Activated CD8-positive, alpha-beta memory T cell treated with anti-CD3 and anti-CD28 coated beads for 36 hours (primary cell): ENCODE measurements around the gene HRAS. TPM values are rescaled to one million over a fixed set of nuclear protein-coding genes. Genes with fewer than 3 reads are reported as not detected.
"Not testable (repeated sequence)": the region's sequence is repeated elsewhere in the genome, so short reads cannot be mapped to it uniquely, and the experiment has no call there.

Source experiments
- CTCF ChIA-PET: fragments of 350-600 bp; sonication (Branson Sonifier 250); formaldehyde crosslinking; loops from one replicate; lab custom pipeline; 2021; ENCODE audit warnings: antibody characterized with exemption; lab: Charles Lee
- POLR2A ChIA-PET: fragments of 350-600 bp; sonication (Branson Sonifier 250); formaldehyde crosslinking; loops from one replicate; lab custom pipeline; 2021; ENCODE audit warnings: antibody characterized with exemption; lab: Charles Lee
- total RNA-seq, 2 experiments: library from RNA; stranded (reverse); gene quantifications; one replicate each; pipeline ENCODE4 v1.2.3, GENCODE V29; 2021

Gene HRAS
- total RNA-seq, 2 experiments from 2014 or later, result 75.2 to 79.1 TPM

DNA sequence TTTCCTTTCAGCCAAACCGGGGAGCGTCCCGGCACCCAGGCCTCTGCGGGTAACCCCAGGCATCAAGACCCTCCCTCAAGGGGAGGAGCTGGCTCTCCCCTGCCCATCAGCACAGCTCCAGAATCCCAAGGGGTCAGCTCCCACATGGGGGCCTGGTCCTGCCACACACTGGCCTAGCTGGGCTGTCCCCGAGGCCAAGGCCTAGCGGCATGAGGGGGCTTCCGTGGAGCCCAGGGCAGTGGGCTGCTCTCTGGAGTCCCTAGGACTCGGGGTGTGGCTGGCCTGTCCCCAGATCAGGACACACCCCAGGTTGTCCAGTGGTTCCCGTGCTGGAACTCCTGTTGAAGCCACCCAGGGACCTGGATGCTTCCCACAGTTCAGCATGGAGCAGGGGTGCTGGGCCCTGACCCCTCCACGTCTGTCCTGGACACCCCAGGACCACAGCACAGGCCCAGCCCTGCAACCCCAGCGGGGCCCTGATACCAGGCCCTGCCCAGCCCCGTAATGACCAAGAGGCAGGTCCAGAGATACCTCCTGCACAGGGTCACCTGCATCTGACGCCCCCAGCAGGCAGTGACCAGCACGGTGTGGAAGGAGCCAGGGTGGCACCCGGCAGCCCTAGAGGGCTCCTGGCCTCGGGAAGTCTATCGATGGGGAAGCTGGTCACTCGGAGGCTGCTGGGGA, 5.5 kb downstream of the HRAS start:
- CTCF ChIA-PET, result interaction anchor here (0.9 kb wide), 1 partner anchor 11 kb away, joined by 3 read pairs; no protein-coding TSS in a partner anchor
- POLR2A ChIA-PET, result no interaction called here

DNA sequence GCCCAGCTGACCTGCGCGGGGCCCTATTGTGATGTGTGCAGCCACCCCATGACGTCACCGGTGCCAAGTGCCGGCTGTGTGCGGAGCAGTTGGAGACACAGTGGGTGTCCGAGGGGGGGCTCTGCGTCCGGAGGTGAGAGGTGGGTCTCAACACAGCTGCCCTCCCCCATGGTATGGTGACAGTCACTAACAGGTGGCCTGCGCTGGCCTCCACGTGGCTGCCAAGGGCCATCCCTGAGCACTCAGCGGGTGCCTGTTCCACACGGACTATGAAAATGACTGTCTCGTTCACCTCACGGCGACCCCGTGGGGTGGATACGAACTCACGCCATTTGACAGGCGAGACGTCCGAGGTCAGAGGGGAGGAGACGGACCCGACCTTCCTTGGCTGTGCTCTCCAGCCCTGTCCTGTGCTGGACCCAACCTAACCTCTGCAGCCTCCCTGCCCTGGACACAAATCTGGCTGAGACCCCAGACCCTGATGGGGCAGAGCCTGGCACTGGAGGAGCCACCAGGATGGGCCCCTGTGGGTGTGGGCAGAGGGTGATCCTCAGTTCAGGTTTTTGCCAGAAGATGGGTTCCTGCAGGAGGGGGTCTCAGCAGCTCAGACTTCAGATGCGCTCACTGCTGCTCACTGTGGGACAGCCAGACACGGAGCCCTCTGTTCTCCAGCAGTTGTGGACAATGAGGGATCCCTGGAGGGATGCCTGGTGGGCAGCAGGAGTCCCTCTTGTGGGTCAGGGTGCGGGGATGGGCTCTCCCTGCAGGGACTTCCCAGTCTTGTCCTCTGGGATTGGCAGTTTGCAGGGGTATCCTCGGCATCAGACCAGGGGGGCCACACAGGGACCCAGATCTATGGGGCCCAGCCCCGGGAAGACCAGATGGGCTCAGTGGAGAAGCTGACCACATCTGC, 6.3 kb downstream of the HRAS start:
- CTCF ChIA-PET, result interaction anchor here (0.6 to 0.9 kb wide), 2 partner anchors 10 to 11 kb away, joined by 3 read pairs; no protein-coding TSS in a partner anchor
- POLR2A ChIA-PET, result no interaction called here

DNA sequence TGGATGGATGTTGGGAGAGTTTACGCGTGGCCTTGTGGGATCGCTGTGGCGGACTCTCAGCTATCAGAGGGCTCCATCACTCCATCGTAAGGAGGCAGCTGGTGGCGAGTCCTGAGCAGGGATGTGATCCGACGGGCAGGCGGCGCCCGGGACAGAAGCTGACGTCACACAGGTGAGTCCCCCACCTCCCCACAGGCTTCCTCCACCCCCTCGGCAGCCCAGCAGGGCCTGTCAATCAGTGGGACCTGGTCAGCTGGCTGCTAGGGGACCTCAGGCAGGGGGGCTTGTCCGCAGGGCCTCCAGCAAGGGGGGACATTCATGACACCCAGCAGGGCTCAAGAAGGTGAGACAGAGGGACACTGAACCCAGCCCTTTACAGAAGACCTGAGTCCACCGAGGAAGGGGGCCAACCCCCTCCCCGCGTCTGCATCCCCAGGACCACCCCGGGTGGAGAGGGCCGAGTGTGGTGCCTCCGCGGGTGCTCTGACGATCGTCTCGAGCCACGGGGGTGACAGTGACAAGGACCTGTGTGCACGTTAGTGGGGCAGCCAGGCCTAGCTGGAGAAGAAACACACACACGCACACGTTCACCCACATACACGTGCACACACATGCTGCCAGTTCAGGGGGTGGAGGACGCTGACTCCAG, 7.1 kb downstream of the HRAS start:
- CTCF ChIA-PET, result no interaction called here
- POLR2A ChIA-PET, result no interaction called here

DNA sequence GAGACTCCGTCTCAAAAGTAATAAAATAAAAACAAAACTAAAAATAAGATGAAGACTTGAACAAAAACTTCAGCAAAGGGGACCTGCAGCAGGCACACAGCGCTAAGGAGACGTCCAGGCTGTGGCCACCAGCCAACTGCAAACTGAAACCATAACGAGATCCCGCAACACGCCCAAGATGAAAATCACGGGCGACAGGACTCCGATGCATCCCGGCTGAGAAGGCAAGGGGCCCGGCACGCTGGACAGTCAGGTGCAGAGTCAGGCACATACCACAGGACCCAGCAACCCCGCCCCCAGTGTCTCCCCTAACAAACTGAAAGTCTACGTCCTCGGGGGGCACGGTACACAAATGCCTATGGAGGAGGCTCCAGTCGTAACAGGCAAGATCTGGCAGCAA, 9.2 kb downstream of the HRAS start:
- ChIA-PET CTCF (no interaction called here), POLR2A (no interaction called here)

DNA sequence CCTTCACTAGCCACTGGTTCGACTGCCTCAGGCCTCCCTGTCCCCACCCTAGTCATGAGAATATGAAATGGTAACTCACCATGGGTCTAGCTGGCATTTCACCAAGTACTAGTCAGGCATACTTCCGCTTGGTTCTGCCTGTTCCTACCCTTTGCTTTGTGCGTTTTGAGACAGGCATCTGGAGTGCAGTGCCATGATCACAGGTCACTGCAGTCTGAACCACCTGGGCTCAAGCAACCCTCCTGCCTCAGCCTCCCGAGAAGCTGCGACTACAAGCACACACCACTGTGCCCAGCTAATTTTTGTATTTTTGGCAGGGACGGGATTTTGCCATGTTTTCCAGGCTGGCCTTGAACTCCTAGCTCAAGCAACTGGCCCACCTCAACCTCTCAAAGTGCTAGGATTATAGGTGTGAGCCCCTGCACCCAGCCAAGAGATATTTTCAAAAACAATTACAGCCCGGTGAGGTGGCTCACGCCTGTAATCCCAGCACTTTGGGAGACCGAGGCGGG, 14.1 kb downstream of the HRAS start:
- ChIA-PET POLR2A (no interaction called here), CTCF (interaction anchor here (0.6 kb wide), 1 partner anchor 15 kb away, joined by 3 read pairs; no protein-coding TSS in a partner anchor)

DNA sequence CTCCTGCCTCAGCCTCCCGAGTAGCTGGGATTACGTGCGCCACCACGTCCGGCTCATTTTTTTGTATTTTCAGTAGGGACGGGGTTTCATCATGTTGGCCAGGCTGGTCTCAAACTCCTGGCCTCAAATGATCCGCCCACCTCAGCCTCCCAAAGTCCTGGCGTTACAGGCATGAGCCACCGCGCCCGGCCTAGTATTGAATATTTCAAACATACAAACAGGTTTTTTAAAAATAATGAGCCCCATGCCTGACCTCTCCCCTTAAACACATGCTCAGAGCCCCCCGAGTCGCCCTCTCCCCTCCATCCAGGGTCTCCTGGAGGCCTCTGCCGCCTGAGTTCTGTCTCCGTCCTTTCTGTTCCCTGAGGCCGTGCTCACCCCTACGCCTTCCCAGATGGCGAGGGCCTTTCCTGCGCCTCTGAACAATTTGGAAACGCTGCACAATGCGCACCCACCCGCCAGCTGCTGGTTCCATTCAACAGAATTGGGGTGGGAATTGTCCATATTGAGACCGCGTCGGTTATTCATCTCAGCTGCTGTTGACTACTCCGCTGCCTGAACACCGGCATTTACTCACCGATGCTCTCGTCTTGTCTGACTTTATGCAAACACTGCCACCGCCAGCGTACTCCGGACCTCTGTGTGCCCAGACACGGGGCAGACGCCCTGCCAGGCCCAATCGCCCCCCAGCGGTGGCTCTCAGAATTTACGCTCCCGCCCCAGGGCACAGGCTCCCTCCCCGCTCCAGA, 14.8 kb downstream of the HRAS start:
- ChIA-PET POLR2A (interaction anchor here (0.9 kb wide), 1 partner anchor 70 kb away, joined by 4 read pairs; no protein-coding TSS in a partner anchor), CTCF (interaction anchor here (0.6 to 2.5 kb wide), 3 partner anchors 15 to 415 kb away, joined by 3 to 11 read pairs (median 3); no protein-coding TSS in a partner anchor)

DNA sequence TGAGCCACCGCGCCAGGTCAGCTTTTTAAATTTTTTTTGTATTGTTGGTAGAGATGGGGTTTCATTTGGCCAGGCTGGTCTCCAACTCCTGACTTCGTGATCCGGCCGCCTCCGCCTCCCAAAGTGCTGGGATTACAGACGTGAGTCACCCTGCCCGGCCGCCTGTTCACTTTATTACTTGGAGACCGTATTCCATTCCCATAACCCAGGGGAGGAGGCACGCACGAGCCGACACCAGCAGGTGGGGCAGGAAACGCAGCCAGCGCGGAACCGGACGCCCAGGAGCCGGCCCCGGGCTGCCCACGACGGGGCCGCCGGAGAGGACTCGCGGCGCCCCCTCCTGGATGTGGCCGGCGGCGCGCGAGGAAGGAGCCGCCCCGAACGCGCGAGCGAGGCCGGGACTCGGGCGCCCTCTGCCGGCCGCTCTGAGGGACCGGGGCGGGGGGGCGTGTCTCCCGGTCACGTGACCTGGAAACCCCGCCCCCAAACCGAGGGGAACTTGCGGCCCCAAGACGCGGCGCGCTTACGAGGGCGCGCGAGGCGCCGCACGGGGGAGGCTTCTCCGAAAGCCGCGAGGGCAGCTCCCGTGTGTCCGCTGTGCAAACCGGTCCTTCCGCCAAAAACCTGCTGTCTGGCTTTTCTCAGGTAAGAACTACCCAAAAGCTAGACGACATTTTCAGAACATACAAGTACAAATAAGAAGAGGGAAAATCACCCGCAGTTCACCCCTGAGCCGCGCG, 16.7 kb downstream of the HRAS start:
- CTCF ChIA-PET, result interaction anchor here (0.7 to 2.6 kb wide), 29 partner anchors 10 to 312 kb away, joined by 3 to 29 read pairs (median 3); partner anchors contain the start of genes BET1L, HRAS, LRRC56 and RIC8A
- POLR2A ChIA-PET, result interaction anchor here (0.7 to 1.0 kb wide), 4 partner anchors 12 to 17 kb away, joined by 3 to 7 read pairs (median 4); no protein-coding TSS in a partner anchor

DNA sequence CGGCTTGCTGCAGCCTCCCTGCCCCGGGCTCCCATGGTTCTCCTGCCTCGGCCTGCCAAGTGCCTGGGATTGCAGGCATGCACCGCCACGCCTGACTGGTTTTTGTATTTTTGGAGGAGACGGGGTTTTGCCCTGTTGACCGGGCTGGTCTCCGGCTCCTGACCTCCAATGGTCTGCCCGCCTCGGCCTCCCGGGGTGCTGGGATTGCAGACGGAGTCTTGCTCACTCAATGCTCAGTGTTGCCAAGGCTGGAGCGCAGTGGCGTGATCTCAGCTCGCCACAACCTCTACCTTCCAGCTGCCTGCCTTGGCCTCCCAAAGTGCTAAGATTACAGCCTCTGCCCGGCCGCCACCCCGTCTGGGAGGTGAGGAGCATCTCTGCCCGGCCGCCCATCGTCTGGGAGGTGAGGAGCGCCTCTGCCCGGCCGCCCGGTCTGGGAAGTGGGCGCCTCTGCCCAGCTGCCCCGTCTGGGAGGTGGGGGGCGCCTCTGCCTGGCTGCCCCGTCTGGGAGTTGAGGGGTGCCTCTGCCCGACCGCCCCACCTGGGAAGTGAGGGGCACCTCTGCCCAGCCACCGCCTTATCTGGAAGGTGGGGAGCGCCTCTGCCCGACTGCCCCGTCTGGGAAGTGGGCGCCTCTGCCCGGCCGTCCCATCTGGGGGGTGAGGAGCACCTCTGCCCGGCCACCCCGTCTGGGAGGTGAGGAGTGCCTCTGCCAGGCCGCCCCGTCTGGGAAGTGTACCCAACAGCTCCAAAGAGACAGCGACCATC, 18.3 kb downstream of the HRAS start:
- CTCF ChIA-PET, result interaction anchor here (0.7 kb wide), 1 partner anchor 57 kb away, joined by 3 read pairs; no protein-coding TSS in a partner anchor
- POLR2A ChIA-PET, result not testable (repeated sequence)

DNA sequence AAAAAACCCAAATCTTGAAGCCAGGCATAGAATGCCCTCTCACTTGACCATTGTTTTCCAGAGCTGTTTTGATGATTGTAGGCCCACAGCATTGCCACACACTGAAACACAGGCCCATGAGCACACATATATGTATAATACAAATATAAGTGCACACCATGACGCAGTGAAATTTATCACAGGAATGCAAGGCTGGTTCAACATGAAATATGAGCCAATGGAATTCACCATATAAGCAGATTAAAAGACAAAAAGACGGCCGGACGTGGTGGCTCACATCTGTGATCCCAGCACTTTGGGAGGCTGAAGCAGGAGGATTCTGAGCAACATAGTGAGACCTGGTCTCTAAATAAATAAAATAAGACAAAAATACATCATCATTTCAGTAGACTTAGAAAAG, 19.0 kb downstream of the HRAS start:
- ChIA-PET POLR2A (no interaction called here), CTCF (interaction anchor here (0.7 kb wide), 1 partner anchor 57 kb away, joined by 3 read pairs; no protein-coding TSS in a partner anchor)

DNA sequence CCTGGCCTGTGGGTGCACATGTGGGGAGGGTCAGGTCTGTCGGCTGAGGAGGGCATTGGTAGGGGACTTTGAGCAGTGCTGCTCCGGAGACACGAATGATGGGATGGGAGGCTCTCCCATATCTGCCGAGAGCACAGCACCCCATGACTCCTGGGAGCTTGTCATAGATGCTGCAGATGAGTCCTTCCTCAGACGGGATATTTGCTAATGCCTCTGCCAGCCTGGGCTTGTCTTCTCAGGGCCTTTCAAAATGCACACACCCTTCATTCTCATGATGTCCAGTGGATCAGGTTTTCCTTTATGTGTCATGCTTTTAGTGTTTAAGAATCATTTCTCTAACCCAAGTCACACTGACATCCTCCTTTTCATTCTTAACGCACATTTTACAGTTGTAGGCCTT, 20.2 kb downstream of the HRAS start:
- CTCF ChIA-PET, result no interaction called here

DNA sequence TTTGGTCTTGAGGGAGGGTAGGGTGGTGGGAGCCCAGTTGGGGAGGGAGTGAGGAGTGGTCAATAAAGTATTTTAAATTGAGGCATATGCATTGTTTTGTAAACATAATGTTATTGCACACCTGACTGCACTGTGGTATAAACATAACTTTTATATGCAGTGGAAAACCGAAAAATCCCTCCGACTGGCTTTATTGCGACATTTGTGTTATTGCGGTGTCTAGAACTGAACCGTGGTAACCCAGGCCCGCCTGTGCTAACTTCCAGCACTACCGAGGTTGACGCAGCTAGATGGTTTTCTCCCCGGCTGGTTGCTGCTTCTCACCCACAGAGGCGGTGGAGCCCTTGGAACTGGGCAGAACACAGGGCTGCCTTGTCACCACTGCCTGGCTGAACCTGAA, 20.8 kb downstream of the HRAS start:
- POLR2A ChIA-PET, result no interaction called here

More for the DNA sequence above, 20.2 kb downstream of the HRAS start:
- POLR2A ChIA-PET, result no interaction called here

DNA sequence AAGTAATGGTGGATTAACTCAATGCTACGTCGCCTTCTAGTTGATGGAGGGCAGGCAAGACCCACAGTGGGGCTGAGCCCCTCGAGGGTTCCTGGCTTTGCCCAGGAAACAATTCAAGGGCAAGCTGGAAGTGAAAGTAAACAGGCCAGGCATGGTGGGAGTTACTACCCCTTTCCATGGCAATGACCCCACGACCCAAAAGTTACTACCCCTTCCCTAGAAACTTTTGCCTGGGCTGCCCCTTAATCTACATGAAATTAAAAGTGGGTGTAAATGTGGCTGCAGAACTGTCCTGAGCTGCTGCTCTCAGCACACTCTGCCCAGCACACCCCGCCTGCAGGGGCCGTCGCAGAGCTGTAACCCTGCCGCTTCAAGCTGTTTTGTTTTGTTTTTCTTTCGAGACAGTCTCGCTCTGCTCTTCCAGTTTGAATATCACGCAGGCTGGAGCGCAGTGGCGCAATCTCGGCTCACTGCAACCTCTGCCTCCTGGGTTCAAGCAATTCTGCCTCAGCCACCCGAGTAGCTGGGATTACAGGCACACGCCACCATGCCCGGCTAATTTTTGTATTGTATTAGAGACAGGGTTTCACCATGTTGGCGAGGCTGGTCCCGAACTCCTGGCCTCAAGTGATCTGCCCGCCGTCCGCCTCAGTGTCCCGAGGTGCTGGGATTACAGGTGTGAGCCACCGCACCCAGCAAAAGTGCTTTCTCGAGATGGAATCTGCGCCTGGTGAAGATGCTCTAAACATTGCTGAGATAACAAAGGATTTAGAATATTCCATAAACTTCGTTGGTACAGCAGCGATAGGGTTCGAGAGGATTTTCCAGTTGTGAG, 22.4 kb downstream of the HRAS start:
- ChIA-PET POLR2A (interaction anchor here (0.6 kb wide), 1 partner anchor 253 kb away, joined by 3 read pairs; no protein-coding TSS in a partner anchor), CTCF (interaction anchor here (1.3 kb wide), 1 partner anchor 65 kb away, joined by 3 read pairs; no protein-coding TSS in a partner anchor)

More for the DNA sequence above, 20.8 kb downstream of the HRAS start:
- CTCF ChIA-PET, result interaction anchor here (1.3 kb wide), 1 partner anchor 67 kb away, joined by 3 read pairs; no protein-coding TSS in a partner anchor

DNA sequence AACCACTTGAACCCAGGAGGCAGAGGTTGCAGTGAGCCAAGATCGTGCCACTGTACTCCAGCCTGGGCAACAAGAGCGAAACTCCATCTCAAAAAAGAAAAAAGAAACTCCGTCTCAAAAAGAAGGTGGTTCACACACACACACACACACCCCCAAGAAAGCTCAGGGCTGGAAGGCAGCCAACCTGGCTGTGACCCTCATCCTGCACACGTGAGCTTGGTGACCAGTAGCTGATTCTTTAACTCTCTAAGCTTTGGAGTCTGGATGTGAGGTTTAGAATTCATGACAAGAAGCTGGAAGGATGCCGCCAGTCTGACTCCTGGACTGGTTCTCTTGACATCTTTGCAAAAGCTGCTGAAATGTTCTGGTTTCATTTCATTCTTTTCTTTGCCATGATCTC, 26.4 kb downstream of the HRAS start:
- POLR2A ChIA-PET, result no interaction called here
- CTCF ChIA-PET, result interaction anchor here (6.0 kb wide), 1 partner anchor 10 kb away, joined by 26 read pairs; no protein-coding TSS in a partner anchor

DNA sequence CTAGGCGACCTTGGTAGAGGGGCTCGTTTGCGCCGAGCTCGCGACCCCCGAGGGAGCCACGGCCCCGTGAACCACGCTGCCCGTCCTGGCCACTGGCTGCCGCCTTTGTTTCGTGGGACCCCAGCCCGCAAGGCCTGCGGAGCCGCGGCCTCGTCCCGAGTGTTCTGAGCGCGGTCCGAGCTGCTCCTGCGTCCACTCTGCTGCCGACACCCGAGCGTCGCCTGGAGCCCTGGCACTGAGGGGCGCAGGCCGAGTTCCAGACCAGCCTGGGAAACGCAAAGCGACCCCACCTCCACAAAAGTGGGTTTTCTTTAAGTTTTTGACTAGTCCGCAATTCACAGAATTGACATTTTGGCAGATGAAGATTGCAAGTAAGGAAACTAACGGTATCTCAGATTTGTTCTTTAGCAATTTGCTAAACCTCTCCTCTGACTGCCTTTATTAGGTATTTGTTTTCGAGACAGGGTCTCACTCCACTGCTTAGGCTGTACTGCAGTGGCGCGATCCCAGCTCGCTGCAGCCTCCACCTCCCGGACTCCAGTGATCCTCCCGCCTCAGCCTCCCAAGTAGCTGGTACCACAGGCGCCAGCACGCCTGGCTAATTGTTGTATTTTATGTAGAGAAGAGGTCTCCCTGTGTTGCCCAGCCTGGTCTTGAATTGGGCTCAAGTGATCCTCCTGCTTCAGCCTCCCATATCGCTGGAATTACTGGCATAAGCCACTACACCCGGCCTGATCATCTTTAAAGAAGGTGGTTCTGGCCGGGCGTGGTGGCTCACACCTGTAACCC, 27.5 kb downstream of the HRAS start:
- POLR2A ChIA-PET, result no interaction called here
- CTCF ChIA-PET, result interaction anchor here (2.0 to 6.0 kb wide), 2 partner anchors 11 to 59 kb away, joined by 10 to 26 read pairs; partner anchors contain the start of gene PTDSS2
